Keratinocyte (primary cell): ENCODE data around the gene TRIM39. TPM values are rescaled to one million over a fixed set of nuclear protein-coding genes. Genes with fewer than 3 reads are reported as not detected.

Experiments
- DNase-seq: peaks from one replicate; pipeline ENCODE4 v3.0.0-alpha.2; 2011; ENCODE audit warnings: low read depth, missing footprints, low spot score
- FAIRE-seq: peaks from 2 replicates; lab custom pipeline; 2011; peaks lifted over from hg19 to GRCh38; lab: Jason Lieb, UNC
- H2AFZ ChIP-seq: 2 replicates; pipeline ENCODE4 v1.6.0; 2012; ENCODE audit warnings: low read length, control low read depth, inconsistent platforms; ENCODE audit not compliant: control insufficient read depth
- H3K27ac ChIP-seq: 2 replicates; pipeline ENCODE4 v1.5.1; 2011; ENCODE audit warnings: low read length; ENCODE audit not compliant: control insufficient read depth, insufficient read depth
- H3K27me3 ChIP-seq: 3 replicates; pipeline ENCODE4 v1.6.0; 2011; ENCODE audit warnings: low read length; ENCODE audit not compliant: control insufficient read depth, insufficient read depth; ENCODE audit errors: extremely low read depth
- H3K36me3 ChIP-seq, 2 experiments: 2 replicates in 1 of 2; 3 replicates in 1 of 2; pipeline ENCODE4 v1.5.1; 2011; ENCODE audit warnings: low read length in 2 of 2, mild to moderate bottlenecking in 1 of 2; ENCODE audit not compliant: control insufficient read depth in 2 of 2, insufficient read depth in 2 of 2; ENCODE audit errors: extremely low read depth in 1 of 2
- H3K4me1 ChIP-seq: 3 replicates; pipeline ENCODE4 v1.5.1; 2011; ENCODE audit warnings: low read length; ENCODE audit not compliant: control insufficient read depth, insufficient read depth; ENCODE audit errors: extremely low read depth
- H3K4me2 ChIP-seq: 3 replicates; pipeline ENCODE4 v1.6.0; 2011; ENCODE audit warnings: low read depth, low read length; ENCODE audit not compliant: control insufficient read depth, insufficient read depth; ENCODE audit errors: extremely low read depth
- H3K4me3 ChIP-seq, 3 experiments: fragments of 200-600 bp in 1 of 3; sonication (generic) in 1 of 3; 2 replicates in 2 of 3; 3 replicates in 1 of 3; pipeline ENCODE4 v1.5.1; 2011 to 2016; ENCODE audit warnings: low read length in 3 of 3, mild to moderate bottlenecking in 3 of 3, control low read depth in 2 of 3, inconsistent platforms in 1 of 3, low read depth in 1 of 3, mixed read lengths in 1 of 3, mixed run types in 1 of 3, moderate library complexity in 1 of 3; ENCODE audit not compliant: control insufficient read depth in 2 of 3, insufficient read depth in 2 of 3; ENCODE audit errors: extremely low read depth in 1 of 3
- H3K79me2 ChIP-seq: 2 replicates; pipeline ENCODE4 v1.6.0; 2012; ENCODE audit warnings: low read length; ENCODE audit not compliant: control insufficient read depth, insufficient read depth
- H3K9ac ChIP-seq: 3 replicates; pipeline ENCODE4 v1.6.0; 2011; ENCODE audit warnings: low read length; ENCODE audit not compliant: control insufficient read depth, insufficient read depth; ENCODE audit errors: extremely low read depth
- H3K9me1 ChIP-seq: 3 replicates; pipeline ENCODE4 v1.6.0; 2011; ENCODE audit warnings: low read length; ENCODE audit not compliant: control insufficient read depth, insufficient read depth; ENCODE audit errors: extremely low read depth
- H3K9me3 ChIP-seq: 2 replicates; pipeline ENCODE4 v1.5.1; 2012; ENCODE audit warnings: low read depth, low read length; ENCODE audit not compliant: control insufficient read depth
- H4K20me1 ChIP-seq: 3 replicates; pipeline ENCODE4 v1.6.0; 2011; ENCODE audit warnings: low read length; ENCODE audit not compliant: control insufficient read depth, insufficient read depth; ENCODE audit errors: extremely low read depth
- EZH2 ChIP-seq: IDR thresholded peaks from one replicate; pipeline ENCODE4 v1.6.1; 2012; ENCODE audit warnings: inconsistent platforms, mild to moderate bottlenecking, low read length, moderate library complexity
- dilution Hi-C: fragments of 300-500 bp; cut with MboI; formaldehyde crosslinking; loops from one replicate; pipeline ENCODE4 v1.7.0; 2020; ENCODE audit warnings: low sequenced_read_pairs; ENCODE audit not compliant: extremely low pct_ligation_motif_present
- polyA plus RNA-seq, 5 experiments: library from polyadenylated mRNA; depleted of rRNA in 3 of 5; stranded (reverse) in 3 of 5; stranded (forward) in 1 of 5; unstranded in 1 of 5; fragments of >200 nt; gene quantifications; 1 replicate in 1 of 5; 2 replicates in 3 of 5; 3 replicates in 1 of 5; pipeline versions ENCODE4 v1.2.1 to v1.2.3, GENCODE V29; 2011 to 2012; ENCODE audit warnings: missing spikeins in 2 of 5, low read depth in 1 of 5, low replicate concordance in 1 of 5
- TF ChIP-seq, protein P1 (sequence below), 3 experiments: IDR thresholded peaks in 1 of 3; conservative IDR thresholded peaks in 1 of 3; optimal IDR thresholded peaks in 1 of 3; 2 replicates in 2 of 3; 3 replicates in 1 of 3; pipeline versions ENCODE3 to v1.5.1; 2011; ENCODE audit warnings: low read length in 3 of 3, mild to moderate bottlenecking in 3 of 3, moderate library complexity in 2 of 3, control low read depth in 1 of 3, inconsistent platforms in 1 of 3; ENCODE audit not compliant: insufficient read depth in 2 of 3; ENCODE audit errors: extremely low read depth in 1 of 3

Gene TRIM39
- polyA plus RNA-seq, 1 donor (not counting 4 experiments of a cell fraction or from before 2014, with no cell fraction given) = 7.9 TPM

DNA sequence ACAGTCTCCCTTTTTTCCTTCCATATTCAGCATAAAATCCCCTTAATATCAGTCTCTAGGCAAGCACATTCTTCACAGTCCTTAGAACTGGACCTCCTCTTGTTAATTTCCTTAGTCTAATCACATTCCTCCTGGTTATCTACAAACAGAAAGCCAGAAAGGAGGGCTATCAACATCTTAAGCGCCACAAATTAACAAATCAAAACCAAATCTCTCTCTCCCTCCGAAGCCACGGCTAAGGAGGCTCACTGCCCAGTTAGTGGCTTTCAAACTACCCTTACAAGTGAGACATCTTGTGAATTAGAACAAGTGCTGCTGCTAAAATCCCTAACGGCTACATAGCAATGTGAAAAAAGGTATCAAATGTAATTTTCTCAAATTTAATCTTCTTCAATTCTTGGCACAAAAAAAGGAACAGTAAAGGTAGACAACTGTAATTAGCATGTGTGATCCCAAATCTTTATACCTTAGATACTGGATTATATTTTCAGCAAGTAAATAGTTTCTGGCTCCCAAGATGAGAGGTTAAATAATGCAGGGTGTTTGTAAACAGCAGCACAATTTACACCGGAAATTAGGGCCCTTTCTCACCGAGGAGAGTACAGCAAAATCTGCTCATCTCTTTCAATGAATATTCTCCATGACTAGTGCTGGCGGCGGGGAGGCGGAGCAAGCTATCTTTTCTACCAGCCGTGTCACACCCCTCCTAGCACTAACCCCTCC lies 1.4 kb upstream of the TRIM39 start:
- Histone ChIP-seq H3K9me3 (no peaks in the 10 kb centered on the region), H3K9ac (peak overlapping the region; percentile 89), H3K27me3 (no peaks in the 10 kb centered on the region), H3K79me2 (peaks cover 54% of the 10 kb centered on the region), H3K4me2 (peak overlapping the region; percentile 77), H4K20me1 (no peaks in the 10 kb centered on the region), H3K9me1 (no peaks in the 10 kb centered on the region), H3K4me3 (peak overlapping the region; percentile 75 to 78 (median 76)), H3K4me1 (peaks cover 38% of the 10 kb centered on the region), H3K36me3 (peaks cover 6 to 7% of the 10 kb centered on the region in 2 experiments), H2AFZ (no peak overlapping the region), H3K27ac (peak overlapping the region; percentile 99)
- TF ChIP-seq, protein P1, sequence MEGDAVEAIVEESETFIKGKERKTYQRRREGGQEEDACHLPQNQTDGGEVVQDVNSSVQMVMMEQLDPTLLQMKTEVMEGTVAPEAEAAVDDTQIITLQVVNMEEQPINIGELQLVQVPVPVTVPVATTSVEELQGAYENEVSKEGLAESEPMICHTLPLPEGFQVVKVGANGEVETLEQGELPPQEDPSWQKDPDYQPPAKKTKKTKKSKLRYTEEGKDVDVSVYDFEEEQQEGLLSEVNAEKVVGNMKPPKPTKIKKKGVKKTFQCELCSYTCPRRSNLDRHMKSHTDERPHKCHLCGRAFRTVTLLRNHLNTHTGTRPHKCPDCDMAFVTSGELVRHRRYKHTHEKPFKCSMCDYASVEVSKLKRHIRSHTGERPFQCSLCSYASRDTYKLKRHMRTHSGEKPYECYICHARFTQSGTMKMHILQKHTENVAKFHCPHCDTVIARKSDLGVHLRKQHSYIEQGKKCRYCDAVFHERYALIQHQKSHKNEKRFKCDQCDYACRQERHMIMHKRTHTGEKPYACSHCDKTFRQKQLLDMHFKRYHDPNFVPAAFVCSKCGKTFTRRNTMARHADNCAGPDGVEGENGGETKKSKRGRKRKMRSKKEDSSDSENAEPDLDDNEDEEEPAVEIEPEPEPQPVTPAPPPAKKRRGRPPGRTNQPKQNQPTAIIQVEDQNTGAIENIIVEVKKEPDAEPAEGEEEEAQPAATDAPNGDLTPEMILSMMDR (optimal IDR thresholded peaks at IDR 0.05 in 1 of 3, IDR thresholded peaks at IDR 0.05 in 1 of 3, conservative IDR thresholded peaks at IDR 0.05 in 1 of 3; ENCODE audit: extremely low read depth in 1 of 3, insufficient read depth in 2 of 3, low read length in 3 of 3) = no peak
- TF ChIP-seq EZH2 = no peak
- FAIRE-seq = peak; percentile 17
- DNase-seq = no peak
- dilution Hi-C loops = loop anchor here (25.0 kb wide), 1 partner anchor 88 kb away; no protein-coding TSS in a partner anchor

DNA sequence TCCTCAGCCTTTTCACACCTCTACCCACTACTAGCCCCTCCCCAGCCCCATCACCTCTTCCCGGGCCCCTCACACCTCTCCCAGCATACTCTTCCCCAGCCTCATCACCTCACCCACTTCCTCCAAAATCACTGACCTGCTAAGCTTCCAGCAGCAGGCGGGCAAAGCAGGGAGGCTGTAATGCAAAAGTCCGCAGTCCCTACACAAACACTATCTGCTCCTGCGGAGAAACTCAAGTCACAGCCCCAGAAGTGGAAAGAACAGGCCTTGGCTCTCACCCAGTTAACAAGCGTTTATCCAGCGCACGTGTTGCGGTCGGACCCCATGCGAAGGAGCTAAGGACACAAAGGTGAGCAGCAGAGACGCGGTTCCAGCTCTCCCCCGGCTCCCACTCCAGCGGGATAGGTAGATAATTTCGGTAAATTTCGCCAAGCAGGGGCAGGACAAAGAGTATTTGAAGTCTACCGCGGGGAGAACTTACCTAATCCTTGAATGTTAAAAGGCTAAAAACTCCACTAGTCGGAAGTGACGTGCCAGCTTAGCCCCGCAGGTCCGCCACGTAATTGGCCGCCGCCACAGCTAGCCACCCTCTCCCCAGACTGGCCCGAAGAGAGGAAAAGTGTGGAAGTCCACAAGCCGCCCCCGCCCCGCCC lies 728 bp upstream of the TRIM39 start:
- dilution Hi-C loops = loop anchor here (25.0 kb wide), 1 partner anchor 89 kb away; no protein-coding TSS in a partner anchor
- no peaks in the 10 kb centered on the region for H3K9me1 ChIP-seq
- FAIRE-seq = peak; percentile 13
- peak overlapping the region; percentile 77 for H3K4me2 ChIP-seq
- H3K9me3 ChIP-seq = no peaks in the 10 kb centered on the region
- peak overlapping the region; percentile 89 for H3K9ac ChIP-seq
- TF ChIP-seq, protein P1 (optimal IDR thresholded peaks at IDR 0.05 in 1 of 3, IDR thresholded peaks at IDR 0.05 in 1 of 3, conservative IDR thresholded peaks at IDR 0.05 in 1 of 3; ENCODE audit: extremely low read depth in 1 of 3, insufficient read depth in 2 of 3, low read length in 3 of 3) = no peak
- TF ChIP-seq EZH2 = no peak
- H3K27me3 ChIP-seq = no peaks in the 10 kb centered on the region
- H3K79me2 ChIP-seq = peaks cover 47% of the 10 kb centered on the region
- peak overlapping the region; percentile 75 to 78 (median 76) for H3K4me3 ChIP-seq
- no peak for DNase-seq
- peaks cover 12% of the 10 kb centered on the region in 2 experiments for H3K36me3 ChIP-seq
- peak overlapping the region; percentile 99 for H3K27ac ChIP-seq
- peaks cover 38% of the 10 kb centered on the region for H3K4me1 ChIP-seq
- no peaks in the 10 kb centered on the region for H4K20me1 ChIP-seq
- peak overlapping the region; percentile 67 for H2AFZ ChIP-seq
